HG02678 (cell line): Measurements from ENCODE around the gene BCR.

ENCODE experiments used
- ATAC-seq: cut with Tn5 transposase; IDR thresholded peaks from one replicate; pipeline ENCODE4 v1.9.1; 2021; ENCODE audit warnings: mild to moderate bottlenecking, moderate library complexity; ENCODE audit not compliant: unreplicated experiment

BCR gene

DNA sequence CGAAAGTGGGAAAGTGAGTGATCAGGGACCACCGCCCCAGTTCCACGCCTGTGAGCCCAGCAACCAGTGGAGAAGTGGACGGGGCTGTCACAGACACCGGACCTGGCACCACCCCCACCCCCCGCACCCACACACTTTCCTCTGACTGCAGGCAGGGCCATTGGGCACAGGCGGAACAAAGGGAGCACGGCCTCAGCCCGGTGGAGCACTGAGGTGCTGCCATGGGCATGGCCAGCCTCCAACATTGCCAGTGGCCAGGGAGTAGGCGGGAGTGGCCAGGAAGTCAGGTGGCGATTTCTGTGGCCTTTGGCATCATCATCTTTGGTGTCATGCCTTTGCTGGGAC, 78.5 kb downstream of the BCR start:
- no peak for ATAC-seq

DNA sequence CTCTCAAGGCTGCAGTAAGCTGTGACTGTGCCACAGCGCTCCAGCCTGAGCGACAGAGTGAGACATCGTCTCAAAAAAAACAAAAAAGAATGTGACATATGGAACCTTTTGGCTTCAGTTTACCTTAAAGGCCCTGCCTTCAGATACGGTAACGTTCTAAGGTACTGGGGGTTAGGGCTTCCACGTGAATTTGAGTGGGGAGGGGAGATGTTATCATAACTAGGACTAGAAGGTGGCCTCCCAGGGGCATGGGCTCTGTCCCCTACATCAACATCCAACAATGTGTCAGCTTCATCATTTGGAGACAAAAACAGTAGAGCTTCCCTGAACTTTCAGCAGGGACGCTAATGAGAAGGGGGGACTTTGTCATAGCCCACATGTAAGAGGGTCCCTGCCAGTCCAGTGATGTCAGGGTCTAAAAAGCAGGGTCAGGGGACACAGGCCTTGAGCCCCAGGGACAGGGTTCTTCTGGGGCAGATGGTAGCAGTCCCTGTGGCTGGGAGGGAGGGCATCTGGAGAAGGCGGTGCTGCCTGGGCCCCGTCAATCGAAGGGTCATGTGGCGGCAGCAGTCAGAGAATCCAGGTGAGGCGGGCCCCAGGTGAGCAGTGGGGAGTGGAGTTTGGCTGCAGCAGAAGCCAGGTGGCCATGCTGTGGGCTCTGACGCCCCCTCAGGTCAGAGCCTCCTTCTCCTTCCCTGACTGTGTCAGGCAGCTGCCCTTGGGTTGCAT, 79.8 kb downstream of the BCR start:
- no peak for ATAC-seq

DNA sequence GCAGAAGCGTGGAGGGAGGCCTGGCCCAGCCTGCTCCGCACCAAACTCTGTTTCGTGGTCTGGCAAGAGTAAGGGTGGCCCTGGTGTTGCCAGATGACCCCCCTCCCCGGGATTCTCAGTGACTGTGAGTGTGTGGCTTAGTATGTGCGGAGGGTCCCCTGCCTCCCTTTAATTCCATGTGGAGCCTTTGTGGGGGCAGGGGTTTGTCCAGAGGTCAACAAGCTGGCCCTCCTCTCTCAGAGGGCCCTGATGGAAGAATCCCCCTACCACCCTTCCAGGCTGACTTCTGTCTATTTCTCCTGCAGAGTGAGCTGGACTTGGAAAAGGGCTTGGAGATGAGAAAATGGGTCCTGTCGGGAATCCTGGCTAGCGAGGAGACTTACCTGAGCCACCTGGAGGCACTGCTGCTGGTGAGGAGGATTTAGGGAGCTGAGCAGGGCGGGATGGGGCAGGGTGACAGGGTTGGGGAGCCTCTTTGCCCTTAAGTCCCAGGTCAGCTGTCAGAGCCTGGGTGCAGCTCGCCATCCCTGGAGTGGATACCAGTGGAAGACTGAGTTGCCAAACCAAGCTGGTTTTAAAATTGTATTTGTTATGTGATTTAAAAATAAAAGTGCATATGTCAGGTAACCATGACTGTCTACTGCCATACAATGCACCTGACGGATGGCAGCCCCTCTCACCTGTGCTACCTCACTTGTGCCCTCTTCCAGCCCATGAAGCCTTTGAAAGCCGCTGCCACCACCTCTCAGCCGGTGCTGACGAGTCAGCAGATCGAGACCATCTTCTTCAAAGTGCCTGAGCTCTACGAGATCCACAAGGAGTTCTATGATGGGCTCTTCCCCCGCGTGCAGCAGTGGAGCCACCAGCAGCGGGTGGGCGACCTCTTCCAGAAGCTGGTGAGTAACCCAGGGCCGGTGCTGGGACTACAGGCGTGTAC, 80.6 kb downstream of the BCR start:
- no peak for ATAC-seq

DNA sequence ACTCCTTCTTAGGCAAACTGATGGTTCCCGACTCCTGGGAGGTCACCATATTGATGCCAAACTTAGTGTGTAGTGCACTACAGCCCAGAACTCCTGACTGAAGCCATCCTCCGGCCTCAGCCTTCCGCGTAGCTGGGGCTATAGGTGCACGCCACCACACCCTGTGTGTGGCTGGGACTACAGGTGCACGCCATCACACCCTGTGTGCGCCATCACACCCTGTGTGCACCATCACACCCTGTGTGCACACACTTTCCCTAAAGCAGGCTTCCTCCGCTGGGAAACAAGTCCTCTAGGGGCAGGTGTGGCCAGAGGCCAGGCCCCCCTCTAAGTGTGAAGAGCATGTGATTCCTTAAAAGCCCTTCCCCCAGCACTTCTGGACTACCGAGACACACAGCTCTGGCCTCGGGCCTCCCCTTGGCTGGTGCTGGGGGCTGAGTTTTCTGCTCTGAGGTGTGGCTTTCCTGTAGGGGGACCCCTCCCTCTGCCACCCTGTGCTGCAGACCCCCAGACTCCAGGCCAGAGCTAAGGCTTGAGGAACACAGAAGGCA, 81.7 kb downstream of the BCR start:
- no peak for ATAC-seq

DNA sequence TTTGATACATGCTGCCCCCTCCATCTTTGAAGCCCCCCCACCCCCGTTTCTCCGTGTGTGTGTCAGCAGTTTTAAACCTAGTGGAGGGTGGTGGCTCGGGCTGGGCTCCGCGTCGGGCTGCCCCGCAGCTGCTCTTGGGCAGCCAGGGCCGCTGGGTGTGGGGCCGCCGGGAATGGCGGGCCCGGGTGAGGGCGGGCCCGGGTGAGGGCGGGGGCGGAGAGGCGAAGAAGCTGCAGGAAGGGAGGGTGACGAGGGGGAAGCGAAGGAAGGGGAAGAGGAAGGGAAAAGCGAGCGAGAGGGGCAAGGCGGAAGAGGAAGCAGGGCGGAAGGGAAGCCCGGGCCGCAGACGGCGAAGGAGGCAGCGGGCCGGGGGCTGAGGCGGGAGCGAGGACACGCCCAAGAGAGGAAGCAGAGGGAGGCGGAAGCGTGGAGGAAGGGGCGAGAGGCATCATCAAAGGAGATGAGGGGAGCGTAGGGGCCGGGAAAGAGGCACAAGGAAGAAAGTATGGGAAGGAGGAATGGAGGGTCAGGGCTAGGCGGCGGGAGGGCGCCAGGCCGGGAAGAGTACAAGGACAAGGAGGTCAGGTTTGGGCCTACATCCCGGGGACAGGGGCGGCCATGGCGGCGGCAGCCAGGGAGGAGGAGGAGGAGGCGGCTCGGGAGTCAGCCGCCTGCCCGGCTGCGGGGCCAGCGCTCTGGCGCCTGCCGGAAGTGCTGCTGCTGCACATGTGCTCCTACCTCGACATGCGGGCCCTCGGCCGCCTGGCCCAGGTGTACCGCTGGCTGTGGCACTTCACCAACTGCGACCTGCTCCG, 82.4 kb downstream of the BCR start:
- ATAC-seq = no peak

DNA sequence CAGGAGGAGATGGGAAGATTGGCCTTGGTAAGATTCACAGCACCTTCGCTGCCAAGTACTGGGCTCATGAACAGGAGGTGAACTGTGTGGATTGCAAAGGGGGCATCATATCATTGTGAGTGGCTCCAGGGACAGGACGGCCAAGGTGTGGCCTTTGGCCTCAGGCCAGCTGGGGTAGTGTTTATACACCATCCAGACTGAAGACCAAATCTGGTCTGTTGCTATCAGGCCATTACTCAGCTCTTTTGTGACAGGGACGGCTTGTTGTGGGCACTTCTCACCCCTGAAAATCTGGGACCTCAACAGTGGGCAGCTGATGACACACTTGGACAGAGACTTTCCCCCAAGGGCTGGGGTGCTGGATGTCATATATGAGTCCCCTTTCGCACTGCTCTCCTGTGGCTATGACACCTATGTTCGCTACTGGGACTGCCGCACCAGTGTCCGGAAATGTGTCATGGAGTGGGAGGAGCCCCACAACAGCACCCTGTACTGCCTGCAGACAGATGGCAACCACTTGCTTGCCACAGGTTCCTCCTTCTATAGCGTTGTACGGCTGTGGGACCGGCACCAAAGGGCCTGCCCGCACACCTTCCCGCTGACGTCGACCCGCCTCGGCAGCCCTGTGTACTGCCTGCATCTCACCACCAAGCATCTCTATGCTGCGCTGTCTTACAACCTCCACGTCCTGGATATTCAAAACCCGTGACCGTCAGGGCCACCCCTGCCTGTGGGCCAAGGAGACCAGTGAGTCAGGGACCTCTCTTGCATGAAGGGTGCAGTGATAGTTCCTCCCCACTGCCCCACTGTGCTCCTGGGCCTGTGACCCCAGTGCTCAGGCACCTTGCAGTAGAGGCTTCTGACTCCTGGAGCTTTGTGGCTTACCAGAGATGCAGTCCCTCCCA, 83.6 kb downstream of the BCR start:
- no peak for ATAC-seq

DNA sequence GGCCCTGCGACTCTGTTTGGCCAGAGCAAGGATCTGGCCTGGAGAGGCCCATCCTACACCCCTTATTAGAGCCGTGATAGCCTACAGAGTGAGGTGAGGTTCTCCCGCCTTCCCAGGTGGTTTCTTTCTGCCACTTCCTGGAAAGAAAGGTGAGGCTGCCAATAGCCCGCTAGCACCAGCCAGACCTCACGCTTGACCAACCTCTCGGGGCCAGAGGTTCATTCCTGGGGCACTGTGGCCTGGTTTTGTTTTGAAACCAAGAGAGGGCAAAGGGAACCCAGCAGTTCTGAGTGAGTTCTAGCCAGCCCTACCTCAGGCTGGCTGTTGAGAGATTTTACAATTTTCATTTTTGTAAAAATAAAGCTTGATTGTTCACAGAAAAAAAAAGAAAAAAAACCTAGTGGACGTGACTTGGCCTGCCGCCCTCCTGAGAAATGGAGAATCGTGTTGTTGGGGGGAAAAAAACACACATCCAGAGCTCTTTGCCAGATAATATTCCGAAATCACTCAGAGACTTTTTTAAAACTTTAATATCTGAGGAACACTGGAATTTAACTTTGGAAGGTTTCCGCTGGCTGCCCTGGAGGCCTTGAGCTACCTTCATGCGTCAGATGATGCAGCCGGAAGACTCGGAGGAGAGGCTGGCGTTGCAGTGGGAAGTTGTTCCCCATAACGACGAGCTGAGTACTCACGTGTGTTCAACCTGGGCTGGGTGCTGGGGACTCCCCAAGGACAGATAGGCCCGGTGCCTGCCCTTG, 84.5 kb downstream of the BCR start:
- ATAC-seq = no peak

DNA sequence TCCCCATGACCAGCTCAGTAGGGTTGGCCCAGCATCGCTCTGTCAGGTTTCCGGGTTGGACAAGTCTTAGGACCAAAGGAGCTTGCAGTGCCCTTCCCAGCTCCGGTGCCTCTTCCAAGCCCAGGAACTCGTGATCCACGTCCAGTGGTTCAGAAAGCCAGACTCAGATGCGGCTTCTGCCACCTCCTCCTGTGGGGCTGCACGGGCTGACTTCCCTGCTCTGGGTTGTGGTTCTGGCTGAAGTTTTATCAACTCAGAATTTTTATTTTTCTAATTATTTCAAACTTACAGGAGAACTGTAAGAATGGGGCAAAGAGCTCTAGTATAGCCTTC, 85.0 kb downstream of the BCR start:
- no peak for ATAC-seq

DNA sequence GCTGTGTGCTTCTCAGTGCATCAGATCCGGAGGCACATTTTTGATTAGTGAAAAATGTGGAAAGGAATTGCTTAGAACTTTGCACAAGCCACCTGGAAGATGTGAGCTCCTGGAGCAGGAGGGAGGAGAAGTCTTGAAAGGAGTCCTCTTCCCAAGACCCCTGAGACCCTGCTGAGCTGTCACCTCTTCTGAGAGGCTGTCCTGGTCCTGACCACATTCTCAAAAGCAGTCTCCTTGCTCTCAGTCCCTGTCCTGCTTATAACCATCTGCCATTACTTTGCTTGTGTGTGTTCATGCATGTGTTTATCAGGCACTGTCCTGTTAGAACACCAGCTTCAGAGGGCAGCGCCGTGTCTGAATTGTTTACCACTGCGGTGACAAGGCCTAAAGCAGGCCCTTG, 86.5 kb downstream of the BCR start:
- ATAC-seq = no peak

DNA sequence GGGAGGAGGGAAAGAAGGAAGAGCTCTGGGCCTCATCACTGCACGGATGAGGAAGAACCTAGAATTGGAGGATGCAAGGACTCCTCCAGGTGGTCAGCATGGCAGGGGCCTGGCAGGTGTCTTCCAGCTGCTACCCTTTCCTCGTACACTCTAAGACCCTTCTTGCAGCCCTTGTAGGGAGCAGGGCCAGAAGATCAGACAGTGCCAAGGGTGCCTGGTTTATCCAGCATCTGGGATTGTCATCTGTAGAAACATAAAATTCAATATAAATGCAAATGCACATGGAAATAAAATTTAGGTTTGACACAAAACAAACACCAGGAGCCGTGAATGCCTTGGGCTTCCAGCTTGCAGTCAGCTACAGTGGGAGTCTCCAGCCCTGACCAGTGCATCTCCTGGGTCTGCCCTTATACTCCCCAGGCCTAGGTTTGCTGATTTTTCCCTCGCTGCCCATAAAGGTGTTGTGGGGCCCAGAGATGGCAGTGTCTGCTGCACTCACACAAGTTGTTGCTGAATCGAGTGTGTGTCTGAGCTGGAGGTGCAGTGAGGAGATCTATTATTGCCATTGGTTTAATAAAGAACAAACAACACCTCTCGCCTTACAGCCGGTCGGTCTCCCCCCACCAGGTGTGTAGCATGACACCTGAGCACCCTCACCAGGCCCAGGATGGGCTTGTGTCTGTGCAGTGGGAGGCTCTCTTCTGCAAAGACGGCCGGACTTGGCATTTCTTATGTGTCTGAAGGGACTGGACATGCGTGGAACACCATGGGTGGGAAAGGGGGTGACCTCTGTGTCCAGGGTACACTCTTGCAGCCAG, 87.1 kb downstream of the BCR start:
- ATAC-seq = no peak

DNA sequence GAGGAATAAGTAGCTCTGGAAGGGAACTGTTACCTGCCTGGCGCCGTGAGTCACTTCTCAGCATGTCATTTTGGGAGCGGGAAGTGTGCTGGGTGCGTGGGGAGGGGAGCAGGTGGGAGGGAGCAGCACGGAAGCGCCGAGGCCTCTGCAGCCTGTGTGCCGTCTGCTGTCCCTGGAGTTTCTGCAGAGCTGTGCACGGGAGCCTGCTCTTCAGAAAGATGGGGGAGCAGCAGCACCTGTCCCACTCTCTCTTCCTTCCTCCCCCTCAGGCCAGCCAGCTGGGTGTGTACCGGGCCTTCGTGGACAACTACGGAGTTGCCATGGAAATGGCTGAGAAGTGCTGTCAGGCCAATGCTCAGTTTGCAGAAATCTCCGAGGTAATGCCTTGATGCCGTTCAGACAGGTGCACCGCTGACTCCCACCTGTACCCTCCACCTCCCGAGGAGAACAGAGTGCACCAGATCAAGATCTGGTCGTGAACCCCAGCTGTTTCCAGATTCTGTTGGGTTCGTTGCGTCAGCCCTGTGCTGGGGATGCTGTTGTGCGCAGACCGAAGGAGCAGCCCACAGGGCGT, 87.9 kb downstream of the BCR start:
- ATAC-seq = no peak

DNA sequence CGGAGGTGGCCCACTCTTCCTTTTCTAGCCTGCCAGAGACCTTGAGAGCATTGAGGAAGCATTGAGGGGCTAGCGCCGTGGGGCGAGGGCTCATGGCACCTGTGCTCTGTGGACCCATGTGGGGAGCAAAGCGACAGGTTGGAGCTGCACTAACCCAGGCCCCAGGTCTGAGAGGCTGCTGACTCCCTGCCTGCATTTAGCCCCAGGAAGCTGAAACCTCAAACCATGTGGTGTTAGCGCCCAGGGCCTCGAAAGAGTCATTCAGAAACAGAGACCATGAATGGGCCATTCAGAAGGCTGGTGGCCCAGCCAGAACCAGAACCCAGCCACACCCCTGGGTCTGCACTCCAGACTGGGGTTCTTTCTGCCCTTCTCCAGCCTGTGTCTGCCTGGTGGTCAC, 88.6 kb downstream of the BCR start:
- no peak for ATAC-seq

DNA sequence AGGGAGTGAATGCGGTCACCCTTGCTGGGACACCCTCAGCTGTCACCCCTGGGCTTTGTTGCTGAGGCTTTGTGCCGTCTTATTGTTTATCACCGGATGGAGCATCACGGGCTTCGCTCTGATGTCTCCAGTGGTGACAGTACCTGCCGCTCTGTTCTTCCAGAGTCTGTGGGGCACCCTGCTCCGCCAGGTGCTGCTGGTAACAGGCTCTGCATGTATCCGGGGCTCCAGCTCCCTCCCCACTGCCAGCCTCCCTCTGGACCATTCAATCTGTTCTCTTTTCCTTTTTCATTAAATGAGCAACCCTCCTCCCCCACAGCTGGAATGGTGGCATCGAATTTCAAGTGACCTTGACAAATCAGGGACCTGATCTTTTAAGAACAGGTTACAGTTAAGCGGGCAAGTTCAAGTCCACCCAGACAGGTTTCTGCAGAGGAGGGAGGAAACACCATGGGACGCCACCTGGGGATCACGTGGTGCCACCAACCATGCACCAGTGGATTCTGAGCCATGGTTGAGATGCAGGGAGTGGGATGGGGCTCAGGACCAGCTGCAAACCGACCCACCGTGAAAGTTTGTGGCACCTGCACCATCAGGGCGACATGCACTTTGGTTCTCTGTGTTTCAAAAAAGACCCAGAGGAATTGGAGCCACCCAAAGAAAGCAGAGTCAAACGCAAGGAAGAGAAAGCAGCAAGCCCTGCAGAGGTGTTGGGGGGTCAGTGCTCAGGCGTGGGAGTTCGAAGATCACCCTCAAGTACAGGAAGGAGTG, 89.3 kb downstream of the BCR start:
- ATAC-seq = no peak

DNA sequence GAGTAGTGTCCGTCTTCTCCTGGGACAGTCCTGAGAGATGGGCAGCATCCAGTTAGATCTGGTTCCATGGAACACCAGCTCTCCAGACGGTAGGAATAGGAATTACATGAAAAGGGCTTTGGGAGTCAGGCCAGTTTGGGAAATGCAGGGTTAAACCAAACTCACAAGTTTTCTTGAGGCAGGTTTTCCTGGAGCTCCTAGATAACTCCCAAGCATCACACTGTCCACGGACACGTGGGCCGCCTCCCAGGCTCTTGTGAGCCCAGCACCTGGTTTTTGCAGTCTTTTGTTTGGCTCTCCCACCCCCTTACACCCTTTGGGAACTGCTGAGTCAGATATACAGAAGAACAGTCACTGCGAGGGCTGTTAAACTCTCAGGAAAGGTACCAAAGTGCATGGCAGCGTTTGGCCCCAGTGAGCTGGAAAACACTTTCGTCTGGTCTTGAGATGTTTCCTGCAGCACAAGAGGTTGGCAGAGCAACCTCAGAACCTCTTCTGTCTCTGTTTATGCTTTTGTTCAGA, 90.0 kb downstream of the BCR start:
- ATAC-seq = no peak

DNA sequence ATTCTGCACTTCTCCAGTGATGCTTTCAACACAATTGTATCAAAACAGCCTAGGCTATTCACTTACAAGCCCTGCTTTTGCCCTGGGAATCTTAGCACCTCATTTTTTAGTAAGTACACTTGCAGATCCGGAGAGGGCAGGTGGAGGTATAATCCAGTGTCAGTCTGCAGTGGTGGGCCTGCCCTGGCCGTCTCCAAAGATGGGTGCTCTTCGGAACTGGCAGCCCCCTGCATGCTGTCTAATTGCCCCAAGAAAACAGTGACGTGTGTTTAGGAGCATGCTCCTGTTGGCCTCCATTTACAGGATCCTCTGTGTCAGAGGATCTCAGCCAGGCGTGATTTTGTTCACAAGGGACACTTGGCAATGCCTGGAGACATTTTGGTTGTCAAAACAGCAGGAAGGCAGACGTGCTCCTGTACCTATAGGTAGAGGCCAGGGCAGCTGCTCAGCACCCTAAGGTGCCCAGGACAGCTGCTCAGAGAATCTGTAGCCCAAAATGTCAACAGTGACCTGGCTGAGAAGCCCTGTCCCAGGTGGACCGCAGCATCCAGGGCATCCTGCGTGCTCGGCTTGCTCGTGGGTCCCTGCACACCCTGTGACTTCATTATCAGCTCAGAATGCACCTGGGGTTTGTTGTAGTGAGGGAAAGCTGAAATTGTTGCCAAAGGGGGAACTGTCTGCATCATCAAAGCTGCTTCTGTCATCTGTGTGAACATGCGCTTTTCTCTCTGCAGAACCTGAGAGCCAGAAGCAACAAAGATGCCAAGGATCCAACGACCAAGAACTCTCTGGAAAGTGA, 90.7 kb downstream of the BCR start:
- no peak for ATAC-seq

DNA sequence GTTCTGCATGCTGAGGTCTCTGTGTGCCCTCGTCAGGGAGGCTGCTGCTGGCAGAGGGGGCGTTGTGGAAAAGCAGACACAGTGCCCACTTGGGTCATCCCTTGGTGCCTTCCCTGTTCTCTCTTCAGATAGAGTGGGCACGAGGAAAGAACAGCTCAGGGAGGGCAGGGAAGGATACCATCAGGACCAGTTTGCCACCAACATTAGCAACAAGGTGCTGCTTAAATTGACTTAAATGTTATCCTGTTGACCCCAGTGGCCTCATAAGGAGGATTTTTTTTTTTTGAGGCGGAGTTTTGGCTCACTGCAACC, 91.2 kb downstream of the BCR start:
- ATAC-seq = no peak

DNA sequence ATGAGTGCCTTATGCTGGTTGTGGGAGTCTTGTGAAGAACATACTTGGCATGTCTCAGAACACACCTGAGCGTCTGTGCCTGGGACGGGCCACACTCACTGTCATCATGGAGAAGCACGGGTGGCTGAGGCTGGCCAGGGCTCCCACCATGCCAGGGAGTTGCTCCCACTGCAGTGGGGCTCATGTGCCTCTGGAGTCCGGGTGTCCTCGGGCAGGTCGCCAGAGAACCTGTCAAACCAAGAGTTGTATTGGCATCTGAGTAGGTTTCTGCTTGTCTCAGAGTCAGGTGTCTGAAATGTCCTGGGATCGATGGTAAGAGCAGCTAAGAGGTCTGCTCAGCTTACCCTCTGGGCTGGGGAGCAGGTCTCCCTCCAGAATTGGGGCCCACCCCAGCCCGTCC, 92.1 kb downstream of the BCR start:
- no peak for ATAC-seq
